HepG2 (cell line): ENCODE data around the gene MLYCD. TPM values are rescaled to one million over a fixed set of nuclear protein-coding genes. Genes with fewer than 3 reads are reported as not detected.
A peak's percentile ranks its signal among the peaks of the same experiment; 100 is the strongest.

ENCODE experiments used
- ARNT2 ChIP-seq: sonication (generic); formaldehyde crosslinking; IDR thresholded peaks from 2 replicates; pipeline ENCODE4 v1.8.0; 2022; ENCODE audit warnings: mild to moderate bottlenecking, low read depth, missing genetic modification reagents, moderate library complexity
- E2F2 ChIP-seq: sonication (generic); formaldehyde crosslinking; IDR thresholded peaks from 2 replicates; pipeline ENCODE4 v1.4.0; 2020; ENCODE audit warnings: missing genetic modification reagents, borderline replicate concordance
- HIC2 ChIP-seq: sonication (generic); formaldehyde crosslinking; IDR thresholded peaks from 2 replicates; pipeline ENCODE4 v1.9.0; 2022; ENCODE audit warnings: low read depth, missing genetic modification reagents
- KLF6 ChIP-seq: IDR thresholded peaks from 2 replicates; pipeline ENCODE4 v1.8.0; 2016; ENCODE audit warnings: missing biosample characterization, missing genetic modification reagents
- KLF9 ChIP-seq: IDR thresholded peaks from 2 replicates; pipeline ENCODE4 v1.6.1; 2016; ENCODE audit warnings: low read depth
- LCORL ChIP-seq, 2 experiments: fragments of 450-650 bp in 1 of 2; sonication (generic) in 1 of 2; formaldehyde crosslinking in 1 of 2; IDR thresholded peaks; 2 replicates each; pipeline versions ENCODE4 v1.5.0 to v1.6.1; 2017 to 2020; ENCODE audit warnings: antibody characterized with exemption in 1 of 2, missing genetic modification reagents in 1 of 2
- NAIF1 ChIP-seq: sonication (generic); formaldehyde crosslinking; IDR thresholded peaks from 2 replicates; pipeline ENCODE4 v1.5.0; 2020; ENCODE audit warnings: mild to moderate bottlenecking, missing genetic modification reagents, borderline replicate concordance
- RAD51 ChIP-seq: fragments of 450-650 bp; IDR thresholded peaks from 2 replicates; pipeline ENCODE4 v1.6.1; 2016; ENCODE audit warnings: borderline replicate concordance
- RARG ChIP-seq: sonication (generic); formaldehyde crosslinking; IDR thresholded peaks from 2 replicates; pipeline ENCODE4 v1.4.0; 2020; ENCODE audit warnings: low read depth, mild to moderate bottlenecking, missing genetic modification reagents
- RNF219 ChIP-seq: sonication (generic); formaldehyde crosslinking; IDR thresholded peaks from 2 replicates; pipeline ENCODE4 v1.5.0; 2020; ENCODE audit warnings: mild to moderate bottlenecking, missing genetic modification reagents
- SAP130 ChIP-seq: IDR thresholded peaks from 2 replicates; pipeline ENCODE4 v1.6.1; 2016; ENCODE audit warnings: low read depth
- SOX6 ChIP-seq, 2 experiments: fragments of 450-650 bp in 1 of 2; sonication (generic) in 1 of 2; formaldehyde crosslinking in 1 of 2; IDR thresholded peaks; 2 replicates each; pipeline versions ENCODE4 v1.4.0 to v1.6.1; 2017 to 2020; ENCODE audit warnings: antibody characterized with exemption in 1 of 2, mild to moderate bottlenecking in 1 of 2, missing genetic modification reagents in 1 of 2
- TBP ChIP-seq: sonication (generic); formaldehyde crosslinking; IDR thresholded peaks from 2 replicates; pipeline ENCODE4 v1.5.0; 2020; ENCODE audit warnings: missing genetic modification reagents
- THYN1 ChIP-seq: sonication (generic); formaldehyde crosslinking; IDR thresholded peaks from 2 replicates; pipeline ENCODE4 v1.8.1; 2023; ENCODE audit warnings: low read depth, mild to moderate bottlenecking, moderate library complexity, missing genetic modification reagents, borderline replicate concordance
- TOE1 ChIP-seq: sonication (generic); formaldehyde crosslinking; IDR thresholded peaks from 2 replicates; pipeline ENCODE4 v1.4.0; 2020; ENCODE audit warnings: mild to moderate bottlenecking, missing genetic modification reagents
- YEATS4 ChIP-seq: sonication (generic); formaldehyde crosslinking; IDR thresholded peaks from 2 replicates; pipeline ENCODE4 v1.4.0; 2020; ENCODE audit warnings: missing genetic modification reagents, borderline replicate concordance
- ZBTB7B ChIP-seq: sonication (generic); formaldehyde crosslinking; IDR thresholded peaks from 2 replicates; pipeline ENCODE4 v1.4.0; 2020; ENCODE audit warnings: missing genetic modification reagents
- ZNF430 ChIP-seq: sonication (generic); formaldehyde crosslinking; IDR thresholded peaks from 2 replicates; pipeline ENCODE4 v1.9.0; 2021; ENCODE audit warnings: mild to moderate bottlenecking, missing genetic modification reagents
- ZNF556 ChIP-seq: sonication (generic); formaldehyde crosslinking; IDR thresholded peaks from 2 replicates; pipeline ENCODE4 v1.4.0; 2020; ENCODE audit warnings: mild to moderate bottlenecking, missing genetic modification reagents, borderline replicate concordance
- ZNF580 ChIP-seq: IDR thresholded peaks from 2 replicates; pipeline ENCODE4 v1.6.1; 2016; ENCODE audit warnings: low read depth, borderline replicate concordance
- ZNF878 ChIP-seq: sonication (generic); formaldehyde crosslinking; IDR thresholded peaks from 2 replicates; pipeline ENCODE4 v1.8.1; 2023; ENCODE audit warnings: mild to moderate bottlenecking, missing genetic modification reagents, moderate library complexity
- polyA plus RNA-seq, 8 experiments: library from polyadenylated mRNA; depleted of rRNA in 3 of 8; stranded (reverse) in 7 of 8; unstranded in 1 of 8; fragments of >200 nt; fragmentation: Illumina TruSeq in 4 of 8; extraction: Trizol in 4 of 8; gene quantifications; 2 replicates each; pipeline versions ENCODE4 v1.2.1 to v1.2.3, GENCODE V29; 2011 to 2016; ENCODE audit warnings: low read depth in 4 of 8, missing spikeins in 1 of 8, mixed read lengths in 1 of 8; ENCODE audit not compliant: insufficient read depth in 1 of 8
- total RNA-seq, 5 experiments: library from RNA; depleted of rRNA; stranded (reverse); fragments of >200 nt; fragmentation: Illumina TruSeq; extraction: Trizol; gene quantifications; 2 replicates each; pipeline ENCODE4 v1.2.3, GENCODE V29; 2016; ENCODE audit warnings: low read depth in 1 of 5

The MLYCD gene
- total and polyA plus RNA-seq, 2 of the 13 experiments (the other 11 are each of a cell fraction or from before 2014, with no cell fraction given) = 1.8 to 4.0 TPM

- TF ChIP-seq SOX6 (IDR thresholded peaks at IDR 0.05) = no peak
- TF ChIP-seq SOX6 (CRISPR knock-in tag; IDR thresholded peaks at IDR 0.05) = peak; percentile 100
- peak; percentile 85 for TF ChIP-seq ARNT2 (CRISPR knock-in tag)
- TF ChIP-seq NAIF1 (CRISPR knock-in tag) = peak; percentile 60; the same call in 1 of the 2 replicates
- TF ChIP-seq KLF9 (CRISPR knock-in tag) = peak; percentile 90; the same call in 1 of the 2 replicates
- TF ChIP-seq ZNF430 (CRISPR knock-in tag) = peak; percentile 99
- no peak for TF ChIP-seq THYN1
- TF ChIP-seq KLF6 (CRISPR knock-in tag) = peak; percentile 94
- TF ChIP-seq RARG (CRISPR knock-in tag) = no peak
- peak; percentile 80; the same call in 1 of the 2 replicates for TF ChIP-seq ZNF556 (CRISPR knock-in tag)
- peak; percentile 99 for TF ChIP-seq SAP130 (CRISPR knock-in tag)
- TF ChIP-seq RAD51 = peak; percentile 52; the same call in 1 of the 2 replicates
- peak; percentile 98 for TF ChIP-seq ZNF580
- TF ChIP-seq RNF219 (CRISPR knock-in tag) = peak; percentile 88; the same call in 1 of the 2 replicates
- peak; percentile 99 for TF ChIP-seq ZNF878 (CRISPR knock-in tag)
- no peak for TF ChIP-seq YEATS4 (CRISPR knock-in tag)
- peak; percentile 77 for TF ChIP-seq E2F2
- TF ChIP-seq ZBTB7B = peak; percentile 95
- TF ChIP-seq LCORL (IDR thresholded peaks at IDR 0.05) = peak; percentile 94
- peak; percentile 98 for TF ChIP-seq LCORL (CRISPR knock-in tag; IDR thresholded peaks at IDR 0.05)
- no peak for TF ChIP-seq TBP
- TF ChIP-seq TOE1 (CRISPR knock-in tag) = peak; percentile 94
- peak; percentile 93 for TF ChIP-seq HIC2 (CRISPR knock-in tag)
Measured at GRCh38 chr16:83942815-83943515, 44.0 kb downstream of the MLYCD start (continued).
